Measurements from ENCODE around the gene NAV2. TPM values are rescaled to one million over a fixed set of nuclear protein-coding genes. Genes with fewer than 3 reads are reported as not detected.

The NAV2 gene
- total RNA-seq, 2 donors from 2014 or later: 26.4 to 35.5 TPM

DNA sequence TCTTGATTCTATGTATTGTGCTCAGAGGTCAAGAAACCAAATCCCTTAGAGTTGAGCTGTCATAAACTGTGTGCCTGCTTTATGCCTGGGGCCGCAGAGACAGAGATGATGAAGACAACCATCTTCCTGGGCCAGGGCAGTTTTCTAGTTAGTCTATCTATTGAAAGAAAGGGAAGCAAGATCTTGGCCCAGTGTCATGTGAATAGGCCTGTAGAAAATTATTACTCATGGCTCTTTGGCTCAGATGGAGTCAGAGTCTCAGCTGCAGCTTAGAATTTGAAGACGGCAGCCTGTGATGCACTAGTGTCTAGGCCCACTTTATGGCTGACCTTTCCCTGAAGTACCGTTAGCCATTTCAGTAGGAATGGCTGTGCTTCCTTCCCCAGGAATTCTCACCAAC is 335.6 kb downstream of the NAV2 start:
- peaks cover 0 to 13% of the 10 kb centered on the region in 2 donors for H3K36me3 ChIP-seq (replicated peaks in 1 of 2; ENCODE audit: insufficient read depth in 1 of 2, low read depth in 2 of 2)
- no peaks in the 10 kb centered on the region for H3K9me3 ChIP-seq
- WGBS, 2 donors: 67 to 93% methylated on average over 3 of the region's 3 CpGs
- intact Hi-C loops (cut with DNase I): no loop called here
- H3K27me3 ChIP-seq: no peaks in the 10 kb centered on the region
- H3K4me3 ChIP-seq: no peak overlapping the region
- DNase-seq: no peak
- no peak for ATAC-seq
- TF ChIP-seq POLR2A (IDR thresholded peaks at IDR 0.05): no peak
- TF ChIP-seq, protein P1, sequence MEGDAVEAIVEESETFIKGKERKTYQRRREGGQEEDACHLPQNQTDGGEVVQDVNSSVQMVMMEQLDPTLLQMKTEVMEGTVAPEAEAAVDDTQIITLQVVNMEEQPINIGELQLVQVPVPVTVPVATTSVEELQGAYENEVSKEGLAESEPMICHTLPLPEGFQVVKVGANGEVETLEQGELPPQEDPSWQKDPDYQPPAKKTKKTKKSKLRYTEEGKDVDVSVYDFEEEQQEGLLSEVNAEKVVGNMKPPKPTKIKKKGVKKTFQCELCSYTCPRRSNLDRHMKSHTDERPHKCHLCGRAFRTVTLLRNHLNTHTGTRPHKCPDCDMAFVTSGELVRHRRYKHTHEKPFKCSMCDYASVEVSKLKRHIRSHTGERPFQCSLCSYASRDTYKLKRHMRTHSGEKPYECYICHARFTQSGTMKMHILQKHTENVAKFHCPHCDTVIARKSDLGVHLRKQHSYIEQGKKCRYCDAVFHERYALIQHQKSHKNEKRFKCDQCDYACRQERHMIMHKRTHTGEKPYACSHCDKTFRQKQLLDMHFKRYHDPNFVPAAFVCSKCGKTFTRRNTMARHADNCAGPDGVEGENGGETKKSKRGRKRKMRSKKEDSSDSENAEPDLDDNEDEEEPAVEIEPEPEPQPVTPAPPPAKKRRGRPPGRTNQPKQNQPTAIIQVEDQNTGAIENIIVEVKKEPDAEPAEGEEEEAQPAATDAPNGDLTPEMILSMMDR (IDR thresholded peaks at IDR 0.05): no peak
- H3K27ac ChIP-seq: no peak overlapping the region
- peaks cover 33% of the 10 kb centered on the region for H3K4me1 ChIP-seq

DNA sequence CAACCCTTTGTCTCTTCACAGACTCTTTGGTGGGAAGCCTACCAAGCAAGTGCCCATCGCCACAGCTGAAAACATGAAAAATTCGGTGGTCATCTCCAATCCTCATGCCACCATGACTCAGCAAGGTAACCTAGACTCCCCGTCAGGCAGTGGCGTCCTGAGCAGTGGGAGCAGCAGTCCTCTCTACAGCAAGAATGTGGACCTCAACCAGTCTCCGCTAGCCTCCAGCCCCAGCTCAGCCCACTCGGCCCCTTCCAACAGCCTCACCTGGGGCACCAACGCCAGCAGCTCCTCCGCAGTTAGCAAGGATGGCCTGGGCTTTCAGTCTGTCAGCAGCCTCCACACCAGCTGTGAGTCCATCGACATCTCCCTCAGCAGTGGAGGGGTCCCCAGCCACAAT is 336.1 kb downstream of the NAV2 start:
- Histone ChIP-seq H3K36me3 (replicated peaks in 1 of 2; ENCODE audit: insufficient read depth in 1 of 2, low read depth in 2 of 2) (peaks cover 0 to 13% of the 10 kb centered on the region in 2 donors), H3K27me3 (no peaks in the 10 kb centered on the region), H3K4me1 (peaks cover 32% of the 10 kb centered on the region), H3K27ac (no peak overlapping the region), H3K9me3 (no peaks in the 10 kb centered on the region), H3K4me3 (no peak overlapping the region)
- TF ChIP-seq POLR2A (IDR thresholded peaks at IDR 0.05): no peak
- TF ChIP-seq, protein P1 (IDR thresholded peaks at IDR 0.05): no peak
- ATAC-seq (no peak), DNase-seq (no peak)
- intact Hi-C loops (cut with DNase I): no loop called here
- WGBS, 2 donors: 92 to 97% methylated on average over 6 to 8 of the region's 9 CpGs

DNA sequence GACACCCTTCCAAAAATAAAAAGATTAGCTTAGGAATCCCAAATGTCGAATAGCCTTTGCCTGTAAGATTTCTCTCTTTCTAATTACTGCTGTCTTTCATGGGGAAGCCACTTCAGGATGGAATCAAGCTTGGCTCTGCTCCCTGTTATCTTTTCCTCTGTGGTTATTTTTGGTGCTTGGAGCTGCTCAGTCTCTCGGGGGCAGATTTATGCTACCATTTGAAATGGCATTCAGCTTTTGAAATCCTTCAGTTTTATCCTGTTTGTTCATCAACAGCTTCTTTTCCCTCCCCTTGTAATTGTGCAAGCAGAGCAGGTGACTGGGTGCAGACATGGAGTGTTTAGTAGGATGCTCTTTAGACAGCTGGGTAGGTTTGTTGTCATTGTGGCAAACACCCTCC is 336.6 kb downstream of the NAV2 start:
- TF ChIP-seq POLR2A (IDR thresholded peaks at IDR 0.05): no peak
- TF ChIP-seq, protein P1 (IDR thresholded peaks at IDR 0.05): no peak
- H3K9me3 ChIP-seq: no peaks in the 10 kb centered on the region
- 52 to 61% methylated on average over 2 of the region's 2 CpGs for WGBS, 2 donors
- no peak for ATAC-seq
- intact Hi-C loops (cut with DNase I): no loop called here
- H3K4me3 ChIP-seq: no peak overlapping the region
- H3K27me3 ChIP-seq: no peaks in the 10 kb centered on the region
- H3K4me1 ChIP-seq: peaks cover 27% of the 10 kb centered on the region
- H3K36me3 ChIP-seq (replicated peaks in 1 of 2; ENCODE audit: insufficient read depth in 1 of 2, low read depth in 2 of 2): peaks cover 0 to 13% of the 10 kb centered on the region in 2 donors
- no peak for DNase-seq
- no peak overlapping the region for H3K27ac ChIP-seq

DNA sequence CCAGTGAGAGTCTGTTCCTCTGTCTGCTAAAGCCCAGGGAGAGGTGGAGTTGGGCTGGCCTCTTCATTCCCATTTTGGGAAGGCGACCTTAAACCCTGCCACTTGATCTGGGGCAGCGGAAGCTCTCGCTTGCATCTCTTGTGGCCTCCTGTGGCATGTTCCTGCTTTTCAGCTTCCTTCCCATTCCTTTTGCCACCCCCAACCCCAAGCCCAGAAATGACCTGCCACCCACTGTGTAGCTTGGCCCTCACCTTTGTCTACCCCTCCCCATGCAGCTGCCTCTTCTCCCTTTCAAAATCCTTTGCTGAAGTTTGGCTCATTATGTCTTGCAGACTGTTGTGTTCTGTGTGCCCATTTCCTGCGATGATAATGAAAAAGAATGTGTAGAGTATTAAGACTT is 337.4 kb downstream of the NAV2 start:
- H3K27ac ChIP-seq: no peak overlapping the region
- no peaks in the 10 kb centered on the region for H3K27me3 ChIP-seq
- no peak overlapping the region for H3K4me3 ChIP-seq
- H3K4me1 ChIP-seq: peaks cover 19% of the 10 kb centered on the region
- no peaks in the 10 kb centered on the region for H3K9me3 ChIP-seq
- intact Hi-C loops (cut with DNase I): no loop called here
- 91 to 96% methylated on average over 4 of the region's 4 CpGs for WGBS, 2 donors
- DNase-seq (no peak), ATAC-seq (no peak)
- TF ChIP-seq, protein P1 (IDR thresholded peaks at IDR 0.05): no peak
- no peak for TF ChIP-seq POLR2A (IDR thresholded peaks at IDR 0.05)
- H3K36me3 ChIP-seq (replicated peaks in 1 of 2; ENCODE audit: insufficient read depth in 1 of 2, low read depth in 2 of 2): peaks cover 0 to 13% of the 10 kb centered on the region in 2 donors

DNA sequence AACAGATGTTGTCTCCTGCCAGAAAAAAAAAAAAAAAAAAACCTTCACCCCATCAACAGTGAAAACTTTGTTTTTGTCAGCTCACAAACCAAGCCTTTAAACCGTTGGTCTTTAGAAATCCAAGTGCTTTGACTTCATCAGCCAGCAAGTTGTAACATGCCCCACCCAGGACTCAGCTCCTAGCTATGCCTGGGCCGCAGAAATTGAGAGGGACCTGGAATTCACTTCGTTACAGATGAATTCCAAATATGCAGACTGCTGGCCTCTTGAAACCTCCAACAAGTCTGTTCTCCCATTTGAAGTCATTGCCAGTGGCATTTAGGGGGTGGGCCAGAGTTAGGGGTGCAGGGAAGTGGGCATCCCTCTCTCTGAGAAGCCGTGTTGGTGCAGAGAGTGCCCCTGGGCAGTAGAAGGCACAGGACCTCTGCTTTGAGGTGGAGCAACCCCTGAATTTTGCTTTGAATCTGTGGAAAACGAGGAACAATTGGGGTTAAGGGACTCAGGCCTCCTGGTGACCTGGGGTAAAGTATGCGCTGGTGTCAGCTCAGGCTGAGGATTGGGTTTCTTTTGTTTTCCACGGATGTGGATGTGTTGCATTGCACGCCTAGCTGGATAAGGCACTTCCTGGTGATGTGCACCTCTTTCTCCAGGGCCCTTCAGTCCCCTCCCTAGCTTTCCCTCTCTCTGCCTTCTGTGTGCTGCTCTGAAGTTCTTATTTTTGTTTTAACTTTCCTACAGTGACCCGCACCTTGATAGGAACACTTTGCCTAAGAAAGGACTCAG is 338.1 kb downstream of the NAV2 start:
- H3K4me1 ChIP-seq: peaks cover 13% of the 10 kb centered on the region
- H3K36me3 ChIP-seq (replicated peaks in 1 of 2; ENCODE audit: insufficient read depth in 1 of 2, low read depth in 2 of 2): peaks cover 0 to 15% of the 10 kb centered on the region in 2 donors
- no peaks in the 10 kb centered on the region for H3K27me3 ChIP-seq
- no peak overlapping the region for H3K27ac ChIP-seq
- TF ChIP-seq POLR2A (IDR thresholded peaks at IDR 0.05): no peak
- TF ChIP-seq, protein P1 (IDR thresholded peaks at IDR 0.05): no peak
- ATAC-seq (no peak), DNase-seq (no peak)
- H3K9me3 ChIP-seq: no peaks in the 10 kb centered on the region
- WGBS, 2 donors: 84 to 88% methylated on average over 9 of the region's 9 CpGs
- H3K4me3 ChIP-seq: no peak overlapping the region
- intact Hi-C loops (cut with DNase I): no loop called here

Data from body of pancreas (tissue), 4 donors.